HepG2 (cell line): ENCODE measurements around the gene PMAIP1.

ENCODE experiments used
- ELF1 ChIP-seq: sonication (generic); formaldehyde crosslinking; IDR thresholded peaks from 2 replicates; pipeline ENCODE4 v1.4.0; 2020; ENCODE audit warnings: missing genetic modification reagents
- EZH2 ChIP-seq: conservative IDR thresholded peaks from 2 replicates; pipeline ENCODE4 v1.6.1; 2012; ENCODE audit warnings: mild to moderate bottlenecking, low read depth, low read length, moderate library complexity
- HNRNPH1 ChIP-seq: fragments of 200-400 bp; formaldehyde crosslinking; optimal IDR thresholded peaks from 2 replicates; pipeline ENCODE3; 2017; ENCODE audit warnings: mild to moderate bottlenecking, low read depth, low read length
- TF ChIP-seq, protein P1 (sequence below), 2 experiments: IDR thresholded peaks; 2 replicates each; pipeline ENCODE4 v1.6.1; 2011 to 2012; ENCODE audit warnings: low read length in 2 of 2, borderline replicate concordance in 1 of 2, low read depth in 1 of 2, mild to moderate bottlenecking in 1 of 2, moderate library complexity in 1 of 2

DNA sequence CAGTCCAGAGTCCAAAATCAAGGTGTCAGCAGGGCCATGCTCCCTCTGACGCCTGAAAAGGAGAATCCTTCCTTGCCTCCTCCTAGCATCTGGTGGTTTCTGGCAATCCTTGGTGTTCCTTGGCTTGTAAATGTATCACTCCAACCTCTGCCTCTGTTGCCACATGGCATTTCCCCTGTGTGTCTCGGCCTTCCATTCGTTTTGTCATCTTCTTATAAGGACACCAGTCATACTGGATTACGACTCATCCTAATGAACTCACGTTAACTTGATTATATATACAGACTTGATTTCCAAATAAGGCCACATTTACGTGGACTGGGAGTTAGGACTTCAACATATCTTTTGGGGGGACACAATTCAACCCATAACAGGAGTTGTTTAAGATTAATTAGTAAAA, 15.8 kb downstream of the PMAIP1 start:
- TF ChIP-seq HNRNPH1 (no peak), EZH2 (no peak), ELF1 (CRISPR knock-in tag) (no peak)
- TF ChIP-seq, protein P1, sequence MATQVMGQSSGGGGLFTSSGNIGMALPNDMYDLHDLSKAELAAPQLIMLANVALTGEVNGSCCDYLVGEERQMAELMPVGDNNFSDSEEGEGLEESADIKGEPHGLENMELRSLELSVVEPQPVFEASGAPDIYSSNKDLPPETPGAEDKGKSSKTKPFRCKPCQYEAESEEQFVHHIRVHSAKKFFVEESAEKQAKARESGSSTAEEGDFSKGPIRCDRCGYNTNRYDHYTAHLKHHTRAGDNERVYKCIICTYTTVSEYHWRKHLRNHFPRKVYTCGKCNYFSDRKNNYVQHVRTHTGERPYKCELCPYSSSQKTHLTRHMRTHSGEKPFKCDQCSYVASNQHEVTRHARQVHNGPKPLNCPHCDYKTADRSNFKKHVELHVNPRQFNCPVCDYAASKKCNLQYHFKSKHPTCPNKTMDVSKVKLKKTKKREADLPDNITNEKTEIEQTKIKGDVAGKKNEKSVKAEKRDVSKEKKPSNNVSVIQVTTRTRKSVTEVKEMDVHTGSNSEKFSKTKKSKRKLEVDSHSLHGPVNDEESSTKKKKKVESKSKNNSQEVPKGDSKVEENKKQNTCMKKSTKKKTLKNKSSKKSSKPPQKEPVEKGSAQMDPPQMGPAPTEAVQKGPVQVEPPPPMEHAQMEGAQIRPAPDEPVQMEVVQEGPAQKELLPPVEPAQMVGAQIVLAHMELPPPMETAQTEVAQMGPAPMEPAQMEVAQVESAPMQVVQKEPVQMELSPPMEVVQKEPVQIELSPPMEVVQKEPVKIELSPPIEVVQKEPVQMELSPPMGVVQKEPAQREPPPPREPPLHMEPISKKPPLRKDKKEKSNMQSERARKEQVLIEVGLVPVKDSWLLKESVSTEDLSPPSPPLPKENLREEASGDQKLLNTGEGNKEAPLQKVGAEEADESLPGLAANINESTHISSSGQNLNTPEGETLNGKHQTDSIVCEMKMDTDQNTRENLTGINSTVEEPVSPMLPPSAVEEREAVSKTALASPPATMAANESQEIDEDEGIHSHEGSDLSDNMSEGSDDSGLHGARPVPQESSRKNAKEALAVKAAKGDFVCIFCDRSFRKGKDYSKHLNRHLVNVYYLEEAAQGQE (IDR thresholded peaks at IDR 0.05; ENCODE audit: borderline replicate concordance in 1 of 2, low read depth in 1 of 2, low read length in 2 of 2): no peak
